GM19035 (cell line): ENCODE measurements around the gene ALCAM.

Experiments
- ATAC-seq: cut with Tn5 transposase; IDR thresholded peaks from one replicate; pipeline ENCODE4 v1.9.1; 2021; ENCODE audit not compliant: unreplicated experiment

Gene ALCAM

DNA sequence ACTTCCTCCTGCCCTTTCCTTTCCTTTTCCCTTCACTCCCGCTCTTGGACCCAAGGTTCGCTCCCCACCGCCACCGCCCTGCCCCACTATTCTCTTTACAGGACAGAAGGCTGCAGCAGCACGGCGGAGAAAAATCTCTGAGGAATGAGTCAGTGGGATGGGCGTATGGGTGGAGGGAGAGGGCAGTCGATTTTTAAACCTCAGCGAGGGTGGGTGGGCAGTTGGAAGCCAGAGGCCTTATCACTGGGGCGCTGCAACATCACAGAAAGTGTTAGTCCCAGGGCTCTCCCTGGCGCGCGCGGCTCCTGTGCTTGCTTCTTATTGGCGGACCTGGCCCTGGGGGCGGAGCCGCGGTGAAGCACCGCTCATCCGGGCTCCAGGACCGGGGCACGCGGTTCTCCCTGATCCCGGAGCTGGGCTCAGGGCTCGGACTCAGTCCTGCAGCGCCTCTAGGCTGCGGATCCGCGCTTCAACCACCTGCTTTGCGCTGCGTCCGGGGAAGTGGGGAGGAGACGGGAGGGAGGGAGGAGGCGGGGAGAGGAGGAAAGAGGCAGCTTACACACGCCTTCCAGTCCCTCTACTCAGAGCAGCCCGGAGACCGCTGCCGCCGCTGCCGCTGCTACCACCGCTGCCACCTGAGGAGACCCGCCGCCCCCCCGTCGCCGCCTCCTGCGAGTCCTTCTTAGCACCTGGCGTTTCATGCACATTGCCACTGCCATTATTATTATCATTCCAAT, at the start of gene ALCAM:
ALCAM (plus strand) TSS at position 584 of the 737 bp plus-strand sequence.
- peak; percentile 50 for ATAC-seq

- ATAC-seq = no peak
These were observed 48.9 kb upstream of the ALCAM start for GRCh38 chr3:105317841-105318240.

DNA sequence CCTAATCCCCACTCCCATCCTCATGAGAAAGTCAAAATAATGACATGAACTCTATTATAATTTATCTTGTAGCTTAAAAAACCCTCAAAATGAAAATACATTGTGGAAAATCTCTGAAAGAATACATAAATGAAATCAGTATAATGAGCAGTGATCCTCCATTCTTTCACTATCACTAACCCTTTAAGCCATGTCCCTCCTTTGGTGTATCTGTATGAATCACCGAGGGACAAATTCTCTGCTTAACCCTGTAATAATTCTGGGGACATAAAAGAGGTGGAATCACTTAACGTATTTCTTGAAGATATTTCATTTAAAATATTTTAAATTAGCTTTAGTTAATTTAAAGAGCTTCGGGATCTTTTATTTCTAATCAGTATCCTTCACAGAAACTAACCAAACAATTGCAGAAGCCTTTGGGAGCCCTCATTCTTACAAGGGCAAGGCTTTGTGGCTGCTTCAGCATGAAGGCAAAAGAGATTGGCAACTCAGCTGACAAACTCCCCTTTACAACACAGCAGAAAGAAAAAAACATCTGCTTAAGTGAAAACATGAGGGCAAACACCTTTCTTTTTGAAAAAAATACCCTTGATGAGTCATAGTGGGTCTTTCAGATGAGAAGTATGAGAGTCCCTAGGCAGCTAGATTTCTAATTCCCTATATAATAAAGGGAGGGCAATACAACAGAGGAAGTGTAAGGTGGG, 44.0 kb upstream of the ALCAM start:
- ATAC-seq = peak; percentile 98

DNA sequence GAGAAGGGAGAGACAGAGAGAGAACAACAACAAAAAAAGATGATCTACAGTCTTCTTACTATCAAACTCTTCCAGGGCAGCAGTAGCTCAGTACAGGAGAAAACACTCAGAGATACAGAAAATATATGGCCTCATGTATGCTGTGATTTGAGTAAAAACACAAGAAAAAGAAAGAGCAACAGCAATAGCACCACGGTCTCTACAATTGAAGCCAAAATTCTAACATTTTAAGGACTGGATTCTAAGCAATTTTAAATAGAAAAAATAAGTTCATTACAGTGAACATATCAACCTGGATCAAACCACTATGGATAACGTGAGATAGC, 43.5 kb upstream of the ALCAM start:
- ATAC-seq = no peak

GRCh38 chr3:105324951-105325350, 41.8 kb upstream of the ALCAM start:
- no peak for ATAC-seq

DNA sequence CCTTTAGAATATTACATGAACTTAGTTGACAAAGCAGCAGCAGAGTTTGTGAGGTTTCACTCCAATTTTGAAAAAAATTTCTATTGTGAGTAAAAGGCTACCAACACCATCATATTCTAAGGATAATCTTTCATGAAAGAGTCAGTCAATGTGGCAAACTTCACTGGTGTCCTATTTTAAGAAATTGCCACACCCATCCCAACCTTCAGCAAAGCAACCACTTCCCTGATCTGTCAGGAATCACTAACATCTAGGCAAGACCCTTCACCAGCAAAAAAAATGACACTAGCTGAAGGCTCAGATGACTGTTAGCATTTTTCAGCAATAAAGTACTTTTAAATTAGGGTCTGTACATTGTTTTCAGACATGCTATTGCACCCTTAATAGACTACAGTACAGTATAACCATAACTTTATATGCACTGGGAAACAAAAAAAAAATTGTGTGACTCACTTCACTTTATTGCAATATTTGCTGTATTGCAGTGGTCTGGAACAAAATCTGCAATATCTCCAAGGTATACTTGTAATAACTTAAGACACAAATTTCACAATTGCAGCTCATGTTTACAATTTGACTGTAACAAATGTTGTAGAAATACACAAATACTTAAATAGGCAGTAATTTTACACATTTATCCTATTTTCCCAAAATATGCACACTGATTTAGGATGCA, 38.9 kb upstream of the ALCAM start:
- no peak for ATAC-seq

- ATAC-seq = no peak
These were observed 38.4 kb upstream of the ALCAM start for GRCh38 chr3:105328338-105328730.

DNA sequence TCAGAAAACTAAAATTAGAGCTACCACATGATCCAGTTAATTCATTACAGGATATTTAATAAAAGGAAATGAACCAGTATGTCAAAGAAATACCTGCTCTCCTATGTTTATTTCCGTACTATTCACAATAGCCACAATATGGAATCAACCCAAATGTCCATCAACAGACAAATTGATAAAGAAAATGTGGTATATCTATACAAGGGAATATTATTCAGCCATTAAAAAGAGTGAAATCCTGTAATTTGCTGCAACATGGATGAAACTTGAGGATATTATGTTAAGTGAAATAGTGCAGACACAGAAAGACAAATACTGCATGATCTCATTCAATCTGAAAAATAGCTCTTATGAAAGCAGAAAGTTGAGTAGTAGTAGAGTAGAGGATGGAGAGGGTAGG, 33.7 kb upstream of the ALCAM start:
- ATAC-seq = no peak

- ATAC-seq = no peak
These were observed 32.4 kb upstream of the ALCAM start for GRCh38 chr3:105334138-105334882.

- no peak for ATAC-seq
These were observed 26.8 kb upstream of the ALCAM start for GRCh38 chr3:105339946-105340345.

- ATAC-seq = no peak
These were observed 22.7 kb upstream of the ALCAM start for GRCh38 chr3:105343991-105344390.

GRCh38 chr3:105345156-105345555, 21.6 kb upstream of the ALCAM start:
- ATAC-seq = no peak

GRCh38 chr3:105347625-105348302, 18.9 kb upstream of the ALCAM start:
- peak; percentile 91 for ATAC-seq

DNA sequence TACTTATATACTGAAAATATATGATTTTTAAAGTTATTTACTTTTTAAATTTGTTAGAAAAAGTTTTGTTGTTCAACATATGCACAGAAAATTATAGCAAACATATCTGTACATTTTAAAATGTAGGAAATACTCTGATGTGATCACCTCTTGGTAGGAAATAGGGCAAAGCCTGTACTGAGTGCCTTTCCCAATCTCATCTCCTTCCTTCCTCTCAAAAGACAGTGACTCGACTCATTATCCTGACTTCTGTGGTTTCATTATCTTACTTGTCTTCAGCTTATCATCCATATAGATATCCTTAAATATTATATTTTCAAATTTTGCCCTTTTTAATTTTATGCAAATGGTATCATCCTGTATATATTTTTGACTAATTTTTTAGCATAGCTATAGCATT, 18.4 kb upstream of the ALCAM start:
- no peak for ATAC-seq

- ATAC-seq = no peak
These were observed 16.9 kb upstream of the ALCAM start for GRCh38 chr3:105349684-105350387.

DNA sequence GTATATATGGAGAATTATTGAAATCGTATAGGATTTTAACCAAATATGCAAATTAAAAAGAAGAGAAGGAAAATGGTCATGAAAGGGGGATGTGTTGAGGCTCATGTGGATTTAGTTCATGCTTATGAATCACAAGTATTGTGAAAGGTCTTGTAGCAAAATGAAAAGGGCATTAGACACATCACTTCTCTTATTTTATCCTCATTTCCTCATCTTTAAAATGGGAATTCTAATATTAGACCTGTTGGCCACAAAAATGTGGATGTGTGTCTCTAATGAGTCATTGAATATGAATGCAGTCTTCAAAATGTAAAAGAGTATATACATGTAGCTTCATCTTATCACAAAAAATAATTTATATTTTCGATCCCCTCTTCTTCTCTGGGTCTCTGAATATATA, 14.9 kb upstream of the ALCAM start:
- no peak for ATAC-seq

DNA sequence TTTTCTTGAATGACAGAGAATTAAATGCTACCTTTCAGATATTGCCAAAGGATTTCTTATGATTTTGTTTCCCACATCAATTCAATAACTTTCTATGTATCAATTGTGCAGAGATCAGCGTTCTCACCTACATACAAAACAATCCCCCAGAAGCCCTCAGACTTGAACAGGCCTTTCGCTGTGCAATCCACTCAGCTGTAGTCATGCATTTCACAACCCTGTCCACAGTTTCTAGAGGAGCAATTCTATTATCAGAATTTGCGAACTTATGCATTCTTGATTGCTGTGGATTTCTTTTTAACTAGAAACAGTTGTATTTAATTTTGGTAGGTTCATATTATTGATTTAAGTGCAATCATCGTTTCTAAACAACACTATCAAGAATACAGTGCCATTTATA, 13.7 kb upstream of the ALCAM start:
- no peak for ATAC-seq

- ATAC-seq = no peak
These were observed 13.1 kb upstream of the ALCAM start for GRCh38 chr3:105353485-105354161.

GRCh38 chr3:105354429-105354828, 12.3 kb upstream of the ALCAM start:
- no peak for ATAC-seq
